GM12891 (cell line): ENCODE measurements around the gene TMEM208.

Experiments
- POLR2A ChIP-seq: IDR thresholded peaks from 2 replicates; pipeline ENCODE4 v1.6.1; 2011; ENCODE audit warnings: low read depth, low read length, control low read depth
- POLR2AphosphoS5 ChIP-seq: IDR thresholded peaks from 2 replicates; pipeline ENCODE4 v1.6.1; 2011; ENCODE audit warnings: low read depth, low read length, control low read depth

DNA sequence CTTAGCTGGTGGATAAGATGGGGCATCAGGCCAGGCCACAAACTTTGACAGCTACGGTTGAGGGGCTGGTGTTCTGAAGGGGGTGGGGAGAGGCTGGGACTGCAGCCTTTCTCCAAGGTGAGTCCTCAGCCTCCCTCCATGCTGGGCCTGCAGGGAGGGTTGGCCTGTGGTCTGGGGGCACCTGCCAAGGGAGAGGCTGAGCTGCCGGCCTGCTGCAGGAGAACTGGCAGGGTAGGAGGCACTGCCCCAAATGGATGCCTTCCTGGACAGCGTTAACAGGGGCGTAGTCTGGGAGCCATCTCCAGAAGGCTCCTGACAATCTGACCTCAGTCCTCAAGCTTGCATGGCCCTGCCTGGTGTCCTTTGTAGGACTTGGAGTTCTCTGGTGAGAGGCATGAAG lies 22.9 kb upstream of the TMEM208 start:
- TF ChIP-seq POLR2A = no peak
- TF ChIP-seq POLR2AphosphoS5 = no peak
